CD4-positive, alpha-beta T cell (primary cell): ENCODE measurements around the gene TET2. TPM values are rescaled to one million over a fixed set of nuclear protein-coding genes. Genes with fewer than 3 reads are reported as not detected.
A peak's percentile ranks its signal among the peaks of the same experiment; 100 is the strongest.

Experiments used
- ATAC-seq: fragments of 200-7000 bp; cut with Tn5 transposase; one replicate; pipeline ENCODE4 v1.10.0; 2022; ENCODE audit warnings: mild to moderate bottlenecking; ENCODE audit not compliant: poor library complexity
- CTCF ChIA-PET: fragments of 350-600 bp; sonication (Branson Sonifier 250); formaldehyde crosslinking; loops from one replicate; lab custom pipeline; 2021; ENCODE audit warnings: antibody characterized with exemption, inconsistent platforms; lab: Charles Lee
- POLR2A ChIA-PET: fragments of 350-600 bp; sonication (Branson Sonifier 250); formaldehyde crosslinking; loops from one replicate; lab custom pipeline; 2021; ENCODE audit warnings: antibody characterized with exemption, inconsistent platforms; lab: Charles Lee
- DNase-seq, 14 experiments: peaks; one replicate each; pipeline ENCODE4 v3.0.0-alpha.2; 2013 to 2020; ENCODE audit warnings: mixed read lengths in 2 of 14
- H3K27ac ChIP-seq, 2 donors: one replicate each; pipeline versions ENCODE4 v1.5.1 to v1.7.0; 2013; ENCODE audit warnings: low read length in 2 of 2, low read depth in 1 of 2, mild to moderate bottlenecking in 1 of 2
- H3K27me3 ChIP-seq, 2 experiments: 1 replicate in 1 of 2; 2 replicates in 1 of 2; pipeline versions ENCODE4 v1.6.1 to v1.7.0; 2013; ENCODE audit warnings: low read length in 2 of 2, control low read depth in 1 of 2, mild to moderate bottlenecking in 1 of 2, moderate library complexity in 1 of 2; ENCODE audit not compliant: insufficient read depth in 2 of 2, control insufficient read depth in 1 of 2
- H3K36me3 ChIP-seq: one replicate; pipeline ENCODE4 v1.6.1; 2013; ENCODE audit warnings: low read length, control low read depth; ENCODE audit not compliant: insufficient read depth
- H3K4me1 ChIP-seq: one replicate; pipeline ENCODE4 v1.6.1; 2013; ENCODE audit warnings: low read length, control low read depth; ENCODE audit not compliant: insufficient read depth
- H3K4me3 ChIP-seq: one replicate; pipeline ENCODE4 v1.5.1; 2013; ENCODE audit warnings: mild to moderate bottlenecking, low read length, moderate library complexity
- H3K9me3 ChIP-seq, 2 experiments: 1 replicate in 1 of 2; 2 replicates in 1 of 2; pipeline versions ENCODE4 v1.6.1 to v1.7.0; 2013; ENCODE audit warnings: low read length in 2 of 2, mild to moderate bottlenecking in 2 of 2, control low read depth in 1 of 2, moderate library complexity in 1 of 2; ENCODE audit not compliant: control insufficient read depth in 1 of 2, insufficient read depth in 1 of 2
- H3K27ac Mint-ChIP-seq: one replicate; pipeline ENCODE4 v1.8.0; 2020; ENCODE audit warnings: mixed read lengths
- H3K27me3 Mint-ChIP-seq: one replicate; pipeline ENCODE4 v1.8.0; 2021; ENCODE audit warnings: mixed read lengths
- H3K36me3 Mint-ChIP-seq: one replicate; pipeline ENCODE4 v1.8.0; 2021; ENCODE audit warnings: low read depth, mixed read lengths
- H3K4me1 Mint-ChIP-seq: one replicate; pipeline ENCODE4 v1.8.0; 2021; ENCODE audit warnings: low read depth, mixed read lengths
- H3K4me3 Mint-ChIP-seq: one replicate; pipeline ENCODE4 v1.8.0; 2020; ENCODE audit warnings: mild to moderate bottlenecking, mixed read lengths
- H3K9me3 Mint-ChIP-seq: one replicate; pipeline ENCODE4 v1.8.0; 2020; ENCODE audit warnings: mixed read lengths
- intact Hi-C, 2 experiments: fragments of 100-400 bp; cut with DNase I in 1 of 2; cut with micrococcal nuclease in 1 of 2; formaldehyde crosslinking; loops; one replicate each; pipeline versions ENCODE4 v1.15.1 to v1.9.0; 2023 to 2025; cut with DNase I, micrococcal nuclease
- total RNA-seq, 174 experiments: library from RNA in 2 of 174; stranded (reverse) in 2 of 174; gene quantifications; one replicate each; pipeline ENCODE4 v1.2.3 and lab custom pipeline; 2021 to 2026
- TF ChIP-seq, protein P1 (sequence below): fragments of 200-600 bp; IDR thresholded peaks from one replicate; pipeline ENCODE4 v1.8.0; 2022; ENCODE audit warnings: antibody characterized with exemption, mild to moderate bottlenecking

TET2 gene
- total RNA-seq, 2 experiments from 2014 or later: 31.0 to 32.0 TPM

DNA sequence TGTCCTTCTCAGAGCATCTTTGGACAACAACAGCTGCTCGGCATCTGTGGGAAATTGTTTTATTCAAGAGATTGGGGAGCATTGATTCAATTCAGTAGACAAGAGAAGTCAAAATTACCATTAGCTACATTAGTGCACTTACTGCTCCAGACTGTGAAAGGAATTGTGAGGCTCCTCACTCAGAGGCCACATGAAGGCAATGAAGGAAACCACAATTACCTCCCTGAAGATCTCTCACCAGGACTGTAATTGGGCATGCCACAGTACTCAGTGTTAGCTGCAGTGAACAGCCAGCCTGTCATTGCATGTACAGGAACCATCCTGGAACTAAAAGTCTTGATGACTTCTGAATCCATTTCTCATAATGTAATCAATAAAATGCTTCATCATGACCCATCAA is 182.4 kb downstream of the TET2 start:
- CTCF ChIA-PET: no interaction called here

More for the DNA sequence above, 182.4 kb downstream of the TET2 start:
- no peak overlapping the region for H3K27ac ChIP-seq
- no peaks in the 10 kb centered on the region for H3K4me1 Mint-ChIP-seq
- no peaks in the 10 kb centered on the region for H3K9me3 Mint-ChIP-seq
- H3K36me3 ChIP-seq: no peaks in the 10 kb centered on the region
- no peaks in the 10 kb centered on the region for H3K27me3 Mint-ChIP-seq
- intact Hi-C loops: no loop called here
- no peak overlapping the region for H3K4me3 ChIP-seq
- POLR2A ChIA-PET: no interaction called here
- H3K36me3 Mint-ChIP-seq: peaks cover 6% of the 10 kb centered on the region
- no peaks in the 10 kb centered on the region for H3K27me3 ChIP-seq
- ATAC-seq: no peak
- peak in 1 of 14 experiments; percentile 4 for DNase-seq
- H3K4me3 Mint-ChIP-seq: no peak overlapping the region
- H3K4me1 ChIP-seq: no peaks in the 10 kb centered on the region
- no peaks in the 10 kb centered on the region for H3K9me3 ChIP-seq
- TF ChIP-seq, protein P1, sequence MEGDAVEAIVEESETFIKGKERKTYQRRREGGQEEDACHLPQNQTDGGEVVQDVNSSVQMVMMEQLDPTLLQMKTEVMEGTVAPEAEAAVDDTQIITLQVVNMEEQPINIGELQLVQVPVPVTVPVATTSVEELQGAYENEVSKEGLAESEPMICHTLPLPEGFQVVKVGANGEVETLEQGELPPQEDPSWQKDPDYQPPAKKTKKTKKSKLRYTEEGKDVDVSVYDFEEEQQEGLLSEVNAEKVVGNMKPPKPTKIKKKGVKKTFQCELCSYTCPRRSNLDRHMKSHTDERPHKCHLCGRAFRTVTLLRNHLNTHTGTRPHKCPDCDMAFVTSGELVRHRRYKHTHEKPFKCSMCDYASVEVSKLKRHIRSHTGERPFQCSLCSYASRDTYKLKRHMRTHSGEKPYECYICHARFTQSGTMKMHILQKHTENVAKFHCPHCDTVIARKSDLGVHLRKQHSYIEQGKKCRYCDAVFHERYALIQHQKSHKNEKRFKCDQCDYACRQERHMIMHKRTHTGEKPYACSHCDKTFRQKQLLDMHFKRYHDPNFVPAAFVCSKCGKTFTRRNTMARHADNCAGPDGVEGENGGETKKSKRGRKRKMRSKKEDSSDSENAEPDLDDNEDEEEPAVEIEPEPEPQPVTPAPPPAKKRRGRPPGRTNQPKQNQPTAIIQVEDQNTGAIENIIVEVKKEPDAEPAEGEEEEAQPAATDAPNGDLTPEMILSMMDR: no peak
- H3K27ac Mint-ChIP-seq: no peak overlapping the region
